ENCODE measurements around the gene ZNF846. TPM values are rescaled to one million over a fixed set of nuclear protein-coding genes. Genes with fewer than 3 reads are reported as not detected.
"Not testable (repeated sequence)": the region's sequence is repeated elsewhere in the genome, so short reads cannot be mapped to it uniquely, and the experiment has no call there.

Gene ZNF846
- total RNA-seq, 1 experiment from 2014 or later: 12.4 TPM

DNA sequence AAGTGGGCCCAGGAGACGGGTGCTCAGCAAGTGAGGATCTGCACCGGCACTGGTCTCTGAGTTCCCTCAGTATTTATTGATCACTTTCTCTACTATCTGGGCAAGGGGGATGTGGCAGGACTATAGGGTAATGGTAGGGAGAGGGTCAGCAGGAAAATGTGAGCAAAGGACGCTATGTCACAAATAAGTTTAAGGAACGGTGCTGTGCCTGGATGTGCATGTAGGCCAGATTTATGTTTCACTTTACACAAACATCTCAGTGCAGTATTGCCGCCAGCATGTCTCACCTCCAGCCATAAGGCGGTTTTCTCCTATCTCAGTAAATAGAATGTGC, 15.6 kb upstream of the ZNF846 start:
- DNase-seq (ENCODE audit: low read depth): not testable (repeated sequence)

- peak; percentile 39 for DNase-seq (ENCODE audit: low read depth)
Measured at GRCh38 chr19:9782338-9782737, 13.8 kb upstream of the ZNF846 start.

DNA sequence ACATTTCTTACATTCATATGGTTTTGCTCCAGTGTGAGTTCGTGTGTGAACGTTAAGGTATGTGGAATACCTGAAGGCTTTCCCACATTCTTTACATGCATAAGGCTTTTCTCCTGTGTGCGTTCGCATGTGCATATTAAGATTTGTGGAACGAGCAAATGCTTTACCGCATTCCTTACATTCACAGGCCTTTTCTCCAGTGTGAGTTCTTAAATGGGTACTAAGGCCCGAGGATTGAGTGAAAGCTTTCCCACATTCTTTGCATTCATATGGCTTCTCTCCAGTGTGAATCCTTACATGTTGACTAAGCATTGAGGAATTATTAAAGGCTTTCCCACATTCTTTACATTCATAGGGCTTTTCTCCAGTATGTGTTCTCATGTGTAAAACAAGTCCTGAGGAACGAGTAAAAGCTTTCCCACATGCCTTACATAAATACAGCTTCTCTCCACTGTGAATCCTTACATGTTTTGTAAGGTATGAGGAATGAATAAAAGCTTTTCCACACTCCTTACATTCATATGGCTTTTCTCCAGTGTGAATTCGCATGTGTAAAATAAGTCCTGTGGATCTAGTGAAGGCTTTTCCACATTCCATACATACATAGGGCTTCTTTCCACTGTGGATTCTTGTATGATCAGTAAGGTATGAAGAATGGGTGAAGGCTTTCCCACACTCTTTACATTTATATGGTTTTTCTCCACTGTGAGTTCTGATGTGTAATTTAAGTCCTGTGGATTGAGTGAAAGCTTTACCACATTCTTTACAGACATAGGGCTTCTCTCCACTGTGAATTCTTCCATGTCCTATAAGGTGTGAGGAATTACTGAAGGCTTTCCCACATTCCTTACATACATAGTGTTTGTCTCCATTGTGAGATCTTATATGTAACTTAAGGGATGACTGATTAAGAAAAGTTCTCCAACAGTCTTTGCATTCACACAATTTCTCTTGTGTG, 10.7 kb downstream of the ZNF846 start:
- DNase-seq (ENCODE audit: low read depth): peak; percentile 8

GRCh38 chr19:9752701-9753443, 15.7 kb downstream of the ZNF846 start:
- no peak for DNase-seq (ENCODE audit: low read depth)

GRCh38 chr19:9751446-9751845, 17.1 kb downstream of the ZNF846 start:
- no peak for DNase-seq (ENCODE audit: low read depth)

DNA sequence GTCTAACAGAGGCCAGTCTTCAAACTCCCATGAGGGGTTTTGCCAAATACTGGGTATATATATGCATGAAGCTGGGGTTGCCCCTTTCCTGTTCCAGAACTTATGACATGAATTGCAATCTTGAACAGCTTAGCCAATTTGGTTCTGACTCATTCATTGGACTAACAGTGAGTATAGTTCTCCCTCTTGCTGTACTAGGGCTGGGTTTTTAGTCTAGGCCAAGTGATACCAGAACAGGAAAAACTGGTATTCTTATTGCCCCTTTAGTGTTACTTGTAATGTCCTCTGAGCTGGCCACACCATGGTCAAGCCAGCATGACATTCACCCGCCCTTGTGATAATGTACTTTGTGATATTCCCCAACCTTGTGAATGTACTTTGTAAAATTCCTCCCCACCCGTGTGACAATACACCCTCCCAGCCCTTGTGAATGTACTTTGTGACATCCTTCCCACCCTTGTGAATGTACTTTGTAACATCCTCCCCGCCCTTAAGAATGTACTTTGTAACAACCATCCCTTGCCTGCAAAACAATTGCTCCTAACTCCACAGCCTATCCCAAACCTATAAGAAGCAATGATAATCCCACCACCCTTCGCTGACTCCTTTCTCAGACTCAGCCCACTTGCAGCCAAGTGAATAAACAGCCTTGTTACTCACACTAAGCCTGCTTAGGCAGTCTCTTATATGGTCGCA, 26.9 kb downstream of the ZNF846 start:
- no peak for DNase-seq (ENCODE audit: low read depth)

DNA sequence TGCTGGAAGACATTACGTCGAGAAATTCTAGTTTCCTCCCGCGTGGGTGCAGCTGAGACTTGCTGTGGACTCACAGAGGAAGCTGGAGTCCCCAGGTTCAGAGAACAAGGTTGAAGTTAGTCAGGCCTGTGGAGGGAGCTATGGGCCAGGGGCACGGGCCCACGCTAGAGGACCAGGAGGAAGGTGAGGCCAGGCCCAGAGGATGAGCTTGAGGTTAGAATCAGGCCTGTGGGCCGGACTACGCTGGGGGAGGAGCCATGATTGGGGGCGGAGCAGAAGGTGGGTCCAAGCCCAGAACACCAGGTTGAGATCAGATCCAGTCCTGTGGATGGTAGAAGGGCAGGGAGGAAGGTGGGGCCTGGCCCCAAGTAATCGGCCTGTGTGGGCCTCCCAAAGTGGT, 32.6 kb downstream of the ZNF846 start:
- no peak for DNase-seq (ENCODE audit: low read depth)

DNA sequence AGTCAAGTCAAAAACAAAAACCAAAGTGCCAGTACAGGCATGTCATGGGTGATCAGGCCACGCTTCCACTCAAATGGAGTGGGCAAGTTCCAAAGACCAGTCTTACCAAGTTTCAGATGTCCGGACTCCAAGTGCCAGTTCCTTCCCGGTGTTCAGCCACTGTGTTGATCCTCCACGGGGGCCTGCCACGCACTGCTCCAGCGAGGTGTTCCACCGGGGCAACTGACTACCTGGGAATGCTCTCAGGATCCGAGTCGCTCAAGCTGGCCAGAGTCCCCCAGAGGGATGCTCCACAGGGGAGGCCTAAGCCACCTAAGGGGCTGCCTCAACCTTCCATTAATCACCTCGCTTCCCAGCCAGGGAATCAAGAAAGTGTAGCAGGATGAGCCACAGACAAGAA, 38.5 kb downstream of the ZNF846 start:
- DNase-seq (ENCODE audit: low read depth): not testable (repeated sequence)

GRCh38 chr19:9729162-9729561, 39.4 kb downstream of the ZNF846 start:
- no peak for DNase-seq (ENCODE audit: low read depth)

GRCh38 chr19:9727644-9728043, 40.9 kb downstream of the ZNF846 start:
- no peak for DNase-seq (ENCODE audit: low read depth)

DNA sequence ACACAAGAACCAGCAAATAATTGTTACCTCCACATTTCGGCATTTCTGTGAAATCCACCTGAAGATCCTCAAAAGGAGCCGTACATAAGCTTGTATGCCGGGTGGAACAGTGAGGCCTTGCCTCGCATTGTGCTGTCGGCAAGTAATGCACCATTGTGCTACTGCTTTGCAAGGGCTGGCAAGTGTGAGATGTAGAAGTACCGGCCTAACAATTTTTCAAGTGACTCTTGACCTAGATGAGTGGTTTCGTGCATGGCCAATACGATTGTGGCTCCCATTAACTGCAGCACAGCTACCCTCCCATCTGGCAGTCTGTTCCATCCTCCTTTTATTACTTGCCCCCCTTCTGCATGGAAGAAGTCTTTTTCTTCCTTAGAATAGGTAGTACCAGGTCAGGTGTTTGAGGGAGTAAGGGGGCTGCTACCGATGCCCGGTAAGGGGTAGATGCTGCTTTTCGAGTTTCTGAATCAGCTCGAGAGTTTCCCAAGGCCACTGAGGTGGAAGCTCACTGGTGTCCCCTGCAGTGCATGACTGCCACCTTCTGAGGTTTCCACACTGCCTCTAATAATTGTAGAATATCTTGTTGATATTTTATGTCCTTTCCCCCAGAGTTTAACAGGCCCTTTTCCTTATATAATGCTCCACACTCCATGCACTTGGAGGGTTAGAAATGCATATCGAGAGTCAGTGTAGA, 42.9 kb downstream of the ZNF846 start:
- not testable (repeated sequence) for DNase-seq (ENCODE audit: low read depth)

- DNase-seq (ENCODE audit: low read depth): no peak
Measured at GRCh38 chr19:9724157-9724556, 44.4 kb downstream of the ZNF846 start.

- no peak for DNase-seq (ENCODE audit: low read depth)
Measured at GRCh38 chr19:9721861-9722260, 46.7 kb downstream of the ZNF846 start.

DNA sequence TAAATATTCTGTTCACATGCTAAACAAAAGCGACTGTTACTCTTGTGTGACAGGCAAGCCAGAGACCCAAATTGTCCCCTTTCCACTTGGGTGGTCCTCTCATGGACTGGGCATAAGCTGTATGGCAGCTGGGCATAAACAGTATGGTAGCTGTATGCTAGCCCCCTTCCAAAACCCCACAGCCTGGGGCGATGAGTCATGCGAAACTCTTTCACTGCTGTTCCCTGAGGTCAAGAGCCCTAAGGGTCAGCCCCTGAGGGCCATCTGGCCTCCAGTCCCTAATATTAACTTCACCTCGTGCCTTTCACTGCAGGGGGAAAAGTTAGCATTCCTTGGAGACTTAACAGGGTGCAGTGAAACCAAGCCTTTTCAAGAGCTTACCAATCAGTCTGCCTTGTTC, 48.0 kb downstream of the ZNF846 start:
- DNase-seq (ENCODE audit: low read depth): no peak

GRCh38 chr19:9711815-9712214, 56.7 kb downstream of the ZNF846 start:
- no peak for DNase-seq (ENCODE audit: low read depth)

- DNase-seq (ENCODE audit: low read depth): no peak
Measured at GRCh38 chr19:9709305-9709704, 59.2 kb downstream of the ZNF846 start.

- peak; percentile 41 for DNase-seq (ENCODE audit: low read depth)
Measured at GRCh38 chr19:9705836-9706235, 62.7 kb downstream of the ZNF846 start.

DNA sequence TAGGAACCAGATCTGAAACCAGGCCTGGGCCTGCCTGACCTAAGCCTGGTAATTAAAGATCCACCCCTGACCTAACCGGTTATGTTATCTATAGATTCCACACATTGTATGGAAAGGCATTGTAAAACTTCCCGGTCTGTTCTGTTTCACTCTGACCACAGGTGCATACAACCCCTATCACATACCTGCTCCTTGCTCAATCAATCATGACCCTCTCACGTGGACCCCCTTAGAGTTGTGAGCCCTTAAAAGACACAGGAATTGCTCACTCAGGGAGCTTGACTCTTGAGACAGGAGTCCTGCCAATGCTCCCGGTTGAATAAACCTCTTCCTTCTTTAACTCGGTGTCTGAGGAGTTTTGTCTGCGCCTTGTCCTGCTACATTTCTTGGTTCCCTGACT, 66.4 kb downstream of the ZNF846 start:
- DNase-seq (ENCODE audit: low read depth): no peak
